Measurements from ENCODE around the gene RERG.

The RERG gene

GRCh38 chr12:15218794-15219193, 2.4 kb downstream of the RERG start:
- no peak for DNase-seq (ENCODE audit: low read depth)

- no peak for DNase-seq (ENCODE audit: low read depth)
Observed at GRCh38 chr12:15216036-15216889, 5.0 kb downstream of the RERG start.

- no peak for DNase-seq (ENCODE audit: low read depth)
Observed at GRCh38 chr12:15214851-15215601, 6.2 kb downstream of the RERG start.

- DNase-seq (ENCODE audit: low read depth): no peak
Observed at GRCh38 chr12:15212930-15213329, 8.3 kb downstream of the RERG start.

DNA sequence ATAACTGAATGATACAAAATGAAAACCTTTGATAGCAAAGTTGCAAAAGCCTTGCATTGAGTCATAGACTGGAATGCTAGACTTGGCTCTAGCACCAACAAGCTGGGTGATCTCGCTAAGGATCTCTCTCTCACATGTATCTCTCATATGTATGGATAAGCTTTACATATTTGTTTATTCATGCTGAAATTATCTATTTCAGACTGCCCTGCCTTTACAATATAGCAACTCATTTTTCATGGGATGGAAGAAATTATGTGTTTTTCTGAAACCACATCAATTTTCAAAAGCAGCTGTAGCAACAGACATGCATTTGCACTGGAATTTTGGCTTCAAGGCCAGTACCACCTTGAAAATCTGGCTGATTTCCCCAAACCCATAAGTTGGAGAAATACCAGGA, 11.4 kb downstream of the RERG start:
- no peak for DNase-seq (ENCODE audit: low read depth)

DNA sequence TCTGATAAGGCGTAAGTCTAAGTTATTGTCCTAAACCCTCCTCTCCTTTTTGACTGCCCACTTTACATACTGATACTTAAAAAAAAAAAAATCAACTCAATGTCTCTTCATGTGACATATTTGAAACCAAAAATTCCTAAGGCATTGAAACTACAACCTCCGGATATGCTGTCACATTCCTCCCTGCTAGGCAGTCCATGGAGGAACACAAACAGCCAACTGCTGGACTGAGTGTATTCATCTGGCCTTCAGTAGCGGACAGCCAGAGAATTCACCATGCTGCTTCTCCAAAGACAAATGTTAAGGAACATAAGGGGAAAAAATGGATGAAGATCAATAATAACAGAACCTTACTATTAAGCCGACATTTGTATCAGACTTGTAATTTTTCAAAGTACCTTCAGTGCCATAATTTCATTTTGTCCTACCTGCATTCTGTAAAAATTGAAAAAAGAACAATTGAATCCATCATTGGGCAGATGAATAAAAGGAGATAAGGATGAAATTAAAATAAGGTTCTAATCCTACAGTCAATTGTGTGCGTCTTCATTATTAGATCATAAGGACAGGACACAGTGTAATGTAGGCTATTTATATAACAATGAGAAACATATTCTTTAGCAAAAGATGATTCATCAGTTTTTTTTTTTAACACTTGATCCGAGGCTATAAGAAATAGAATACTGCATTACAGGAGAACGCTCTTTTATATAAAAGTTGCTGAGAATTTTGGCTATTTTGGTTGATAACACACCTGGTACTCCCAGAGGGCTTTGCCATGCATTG, 12.2 kb downstream of the RERG start:
- DNase-seq (ENCODE audit: low read depth): no peak

DNA sequence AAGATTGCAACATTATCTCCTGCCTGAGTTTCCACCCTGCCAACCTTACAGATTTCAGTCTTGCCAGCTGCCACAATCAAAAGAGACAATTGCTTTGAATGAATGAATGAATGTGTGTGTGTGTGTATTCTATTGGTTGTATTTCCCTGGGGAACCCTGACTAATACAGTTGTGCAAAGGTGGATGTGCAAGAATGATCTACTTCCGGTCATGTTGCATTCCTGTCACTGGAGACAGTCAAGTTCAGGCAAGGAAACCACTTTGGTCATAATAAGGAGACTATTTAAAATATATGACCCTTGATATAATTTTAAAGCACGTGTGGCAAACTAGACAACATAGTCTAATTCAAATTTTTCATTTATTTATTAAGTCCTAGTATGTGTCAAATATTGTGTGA, 13.1 kb downstream of the RERG start:
- no peak for DNase-seq (ENCODE audit: low read depth)

- no peak for DNase-seq (ENCODE audit: low read depth)
Observed at GRCh38 chr12:15206831-15207389, 14.3 kb downstream of the RERG start.

DNA sequence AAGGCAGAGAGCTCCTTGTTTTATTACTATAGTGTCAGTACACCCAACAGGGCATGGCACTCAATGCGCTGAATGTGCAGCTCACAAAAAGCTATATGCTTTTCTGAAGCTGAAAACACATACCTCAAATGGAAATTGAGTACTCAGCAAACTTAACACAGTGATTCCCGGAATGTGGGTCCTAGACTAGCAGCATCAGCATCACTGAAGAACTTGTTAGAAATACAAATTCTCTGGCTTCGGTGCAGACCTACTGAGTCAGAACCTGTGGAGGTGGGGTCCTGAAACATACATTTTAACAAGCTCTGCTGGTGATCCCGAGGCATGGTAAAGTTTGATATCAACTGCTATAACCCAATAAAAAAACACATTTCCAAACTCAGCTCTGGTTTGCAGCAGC, 14.9 kb downstream of the RERG start:
- DNase-seq (ENCODE audit: low read depth): no peak

GRCh38 chr12:15205341-15206010, 15.7 kb downstream of the RERG start:
- DNase-seq (ENCODE audit: low read depth): no peak

DNA sequence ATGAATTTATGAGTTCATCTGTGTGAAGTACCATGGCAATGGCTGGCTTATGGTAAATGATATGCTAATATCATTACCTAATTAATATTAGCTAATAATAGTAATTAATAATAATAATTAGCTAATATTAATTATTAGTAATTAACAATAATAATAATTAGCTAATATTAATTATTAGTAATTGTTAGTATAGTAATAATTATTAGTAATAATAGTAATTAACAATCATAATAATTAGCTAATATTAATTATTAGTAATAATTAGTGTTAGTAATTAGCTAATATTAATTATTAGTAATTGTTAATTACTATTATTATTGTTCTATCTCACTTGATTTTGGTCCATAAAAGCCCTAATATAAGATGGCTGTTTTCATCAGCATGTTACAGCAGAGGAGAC, 19.8 kb downstream of the RERG start:
- no peak for DNase-seq (ENCODE audit: low read depth)

DNA sequence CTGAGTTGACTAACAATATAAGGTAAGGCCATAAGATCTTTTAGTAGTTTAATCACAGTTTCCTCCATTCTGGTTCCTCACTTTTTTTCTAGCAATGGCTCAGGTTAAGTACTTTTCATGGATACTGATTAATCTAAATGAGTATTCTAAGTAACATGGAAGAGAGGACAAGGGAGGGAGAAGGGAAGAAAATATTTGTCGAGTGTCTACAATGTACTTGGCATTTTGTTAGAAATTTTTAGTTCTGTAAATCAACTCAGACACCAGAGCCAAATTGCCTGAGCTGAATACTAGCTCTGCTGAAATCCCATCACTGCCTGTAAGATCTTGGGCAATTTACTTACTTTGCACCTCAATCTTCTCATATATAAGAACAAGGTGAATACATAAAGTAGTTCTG, 20.2 kb downstream of the RERG start:
- DNase-seq (ENCODE audit: low read depth): no peak

DNA sequence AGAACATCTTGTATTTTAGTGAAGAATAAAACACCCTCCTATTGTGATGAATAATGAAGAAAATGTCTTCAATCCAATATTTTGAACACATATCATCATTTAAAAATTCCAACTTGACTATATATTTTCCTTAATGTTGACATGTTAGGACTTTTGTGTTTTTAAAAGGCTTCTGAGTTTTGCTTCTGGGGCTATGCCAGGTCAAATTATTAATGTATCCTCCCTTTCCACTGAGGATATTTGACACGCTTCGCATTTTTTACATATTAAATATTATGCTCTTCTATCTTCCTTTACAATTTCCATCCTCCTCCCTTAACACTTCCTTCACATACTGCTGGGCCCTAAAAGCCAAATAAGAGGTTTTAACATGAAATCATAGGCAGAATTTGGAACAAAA, 20.6 kb downstream of the RERG start:
- no peak for DNase-seq (ENCODE audit: low read depth)

DNA sequence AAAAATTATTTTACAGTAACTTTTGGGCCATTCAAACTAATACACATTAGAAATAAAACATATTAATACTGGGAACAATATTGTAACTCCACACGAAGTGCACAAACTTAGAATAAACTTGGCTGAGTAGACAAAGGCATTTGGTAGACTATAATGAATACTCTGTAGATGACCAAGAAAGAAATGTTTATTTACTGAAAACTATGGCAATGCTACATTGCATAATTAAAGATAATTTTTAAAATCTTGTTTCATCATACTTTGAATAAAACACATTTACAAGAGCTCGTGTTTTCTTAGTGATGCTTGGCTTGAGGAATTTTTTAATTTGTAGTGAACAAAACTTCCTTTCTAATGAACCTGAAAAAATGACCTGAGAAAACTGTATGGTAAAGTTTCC, 21.3 kb downstream of the RERG start:
- no peak for DNase-seq (ENCODE audit: low read depth)

DNA sequence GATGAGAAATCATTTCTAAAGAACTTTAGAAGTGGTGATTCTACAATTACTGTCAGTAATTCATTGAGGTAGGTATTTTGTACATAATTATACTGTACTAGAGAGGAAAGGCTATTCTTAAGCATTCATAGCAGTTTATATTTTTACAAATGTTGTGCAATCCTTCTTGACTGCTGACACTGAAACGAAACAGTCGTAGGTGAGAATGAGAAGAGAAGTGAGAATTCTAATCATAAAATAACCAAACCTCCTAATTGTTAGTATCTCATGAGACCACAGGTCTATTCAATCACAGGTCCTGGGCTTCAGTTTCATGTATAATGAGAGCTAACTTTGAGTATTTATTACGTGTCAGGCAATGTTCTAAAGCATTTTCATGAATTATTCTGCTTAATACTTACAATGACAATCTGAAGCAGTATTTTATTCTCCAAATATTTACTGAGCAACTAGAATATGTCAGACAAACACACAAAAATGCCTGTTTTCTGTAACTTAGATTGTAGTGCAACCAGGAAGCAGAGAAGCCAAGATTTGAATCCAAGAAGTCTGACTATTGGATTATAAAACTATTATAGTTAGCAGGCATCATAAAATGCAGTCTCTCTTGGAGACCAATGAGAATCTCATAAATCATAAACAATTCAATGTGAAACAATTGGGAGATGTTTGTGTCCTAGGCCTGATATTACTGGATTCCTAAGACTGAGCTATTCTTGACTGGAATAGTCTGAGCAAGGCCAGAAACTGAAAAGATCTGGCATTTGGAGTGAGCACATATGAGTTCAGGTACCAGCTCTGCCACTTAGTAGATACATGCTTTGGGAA, 24.3 kb downstream of the RERG start:
- DNase-seq (ENCODE audit: low read depth): no peak

DNA sequence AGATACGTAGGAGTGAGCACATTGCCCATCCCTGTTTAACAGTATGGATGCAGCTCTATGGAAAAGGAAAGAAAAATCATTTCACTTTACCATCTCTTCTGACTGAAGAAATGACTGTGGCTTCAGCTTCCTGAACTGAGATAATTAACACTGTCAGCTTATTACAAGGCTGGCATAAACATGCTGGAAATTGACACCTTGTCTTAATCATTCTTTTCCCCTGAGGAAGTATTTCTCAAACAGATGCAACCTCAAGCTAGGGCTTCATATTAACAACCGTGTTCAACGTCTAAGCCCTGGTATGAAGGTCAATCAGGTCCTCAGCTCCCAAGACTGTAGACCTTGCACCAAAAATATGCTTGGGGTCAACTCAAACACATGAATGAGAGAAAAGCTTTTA, 25.0 kb downstream of the RERG start:
- DNase-seq (ENCODE audit: low read depth): no peak

- no peak for DNase-seq (ENCODE audit: low read depth)
Observed at GRCh38 chr12:15194456-15195368, 26.5 kb downstream of the RERG start.

DNA sequence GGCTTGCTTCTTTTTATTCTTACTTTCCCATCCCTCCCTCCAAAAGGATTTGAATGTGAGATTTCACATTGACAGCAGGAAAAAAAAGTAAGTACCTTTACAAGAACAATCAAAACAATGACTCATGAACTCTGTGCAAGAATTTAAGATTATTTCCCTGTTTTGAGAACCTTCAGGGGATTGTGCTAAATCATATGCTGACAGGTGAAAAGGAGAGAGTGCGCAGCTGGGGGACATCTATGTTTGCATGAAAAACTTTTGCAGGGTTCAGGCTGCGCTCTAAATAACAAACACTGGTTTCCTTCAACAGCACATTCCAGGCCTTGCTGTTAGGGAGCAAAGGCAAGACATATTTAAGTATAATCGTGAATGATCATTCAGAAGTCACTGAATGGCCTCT, 27.3 kb downstream of the RERG start:
- DNase-seq (ENCODE audit: low read depth): no peak

- DNase-seq (ENCODE audit: low read depth): no peak
Observed at GRCh38 chr12:15192720-15193119, 28.5 kb downstream of the RERG start.

DNA sequence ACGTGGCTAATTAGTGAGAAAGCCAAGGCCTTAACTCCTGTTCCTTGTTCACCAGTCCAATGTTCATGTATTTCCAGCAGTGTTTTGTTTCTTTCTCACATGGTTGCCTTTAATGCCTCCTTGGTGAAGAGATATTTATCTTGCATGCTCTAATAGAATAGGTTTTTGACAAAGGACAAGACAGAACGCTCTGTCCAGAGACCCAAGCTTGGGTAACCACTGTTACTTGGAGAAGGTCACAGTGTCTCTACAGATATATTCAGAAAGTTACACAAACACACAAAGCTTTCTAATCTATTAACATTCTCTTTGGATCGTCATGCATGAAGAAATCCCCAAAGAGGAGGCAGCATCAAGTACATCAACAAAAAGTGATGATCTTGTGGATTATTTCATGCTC, 33.1 kb downstream of the RERG start:
- DNase-seq (ENCODE audit: low read depth): no peak
